Spinal cord (tissue), 10 donors: ENCODE measurements around the gene DCP1A. TPM values are rescaled to one million over a fixed set of nuclear protein-coding genes. Genes with fewer than 3 reads are reported as not detected.

Source experiments
- DNase-seq, 6 donors: peaks; one replicate each; pipeline versions ENCODE4 v3.0.0 to v3.0.0-alpha.2; 2013 to 2015; ENCODE audit warnings: low spot score in 6 of 6, low read depth in 4 of 6
- H3K27ac ChIP-seq: one replicate; pipeline ENCODE4 v1.5.1; 2013; ENCODE audit warnings: low read depth, low read length, control low read depth
- H3K27me3 ChIP-seq: one replicate; pipeline ENCODE4 v1.6.1; 2013; ENCODE audit warnings: low read length; ENCODE audit not compliant: control insufficient read depth, insufficient read depth
- H3K36me3 ChIP-seq: one replicate; pipeline ENCODE4 v1.6.1; 2013; ENCODE audit warnings: low read length; ENCODE audit not compliant: control insufficient read depth, insufficient read depth
- H3K4me1 ChIP-seq: one replicate; pipeline ENCODE4 v1.6.1; 2013; ENCODE audit warnings: low read length; ENCODE audit not compliant: control insufficient read depth, insufficient read depth
- H3K4me3 ChIP-seq: one replicate; pipeline ENCODE4 v1.5.1; 2013; ENCODE audit warnings: low read depth, low read length, control low read depth
- H3K9me3 ChIP-seq: one replicate; pipeline ENCODE4 v1.6.1; 2013; ENCODE audit warnings: low read length; ENCODE audit not compliant: control insufficient read depth, insufficient read depth
- WGBS: methylation state at CpG from one replicate; pipeline ENCODE4 v1.1.5; 2013; ENCODE audit warnings: missing lambda C conversion rate; ENCODE audit not compliant: insufficient coverage; 5-methylcytosine and 5-hydroxymethylcytosine counted together
- polyA plus RNA-seq, 2 donors: library from polyadenylated mRNA; unstranded; fragments of 120-200 nt; gene quantifications; one replicate each; pipeline ENCODE4 v1.2.1, GENCODE V29; 2013; ENCODE audit not compliant: insufficient read length in 2 of 2
- total RNA-seq, 2 donors: library from RNA; depleted of rRNA in 1 of 2; stranded (reverse); fragments of 120-200 nt in 1 of 2; fragments of >200 nt in 1 of 2; gene quantifications; one replicate each; pipeline versions ENCODE4 v1.2.3 to v1.2.4, GENCODE V29; 2013 to 2014
- donor health status: healthy.

DCP1A gene
- total and polyA plus RNA-seq, 4 donors = 13.3 to 18.3 (median 16.6) TPM

- no peak for DNase-seq
- 78% methylated on average over 3 of the region's 4 CpGs for WGBS
- Histone ChIP-seq H3K4me1 (peaks cover 29% of the 10 kb centered on the region), H3K27me3 (no peaks in the 10 kb centered on the region), H3K9me3 (no peaks in the 10 kb centered on the region), H3K4me3 (no peak overlapping the region), H3K27ac (no peak overlapping the region), H3K36me3 (no peaks in the 10 kb centered on the region)
These were observed 87.0 kb downstream of the DCP1A start for GRCh38 chr3:53260286-53260785.

- Histone ChIP-seq H3K9me3 (no peaks in the 10 kb centered on the region), H3K4me1 (peaks cover 34% of the 10 kb centered on the region), H3K4me3 (no peak overlapping the region), H3K27me3 (no peaks in the 10 kb centered on the region), H3K36me3 (no peaks in the 10 kb centered on the region), H3K27ac (peak overlapping the region; percentile 3)
- 59% methylated on average over 9 of the region's 9 CpGs for WGBS
- peak in 1 of 6 donors; percentile 38 for DNase-seq
These were observed 87.7 kb downstream of the DCP1A start for GRCh38 chr3:53259427-53260259.

- Histone ChIP-seq H3K36me3 (no peaks in the 10 kb centered on the region), H3K27me3 (no peaks in the 10 kb centered on the region), H3K4me3 (no peak overlapping the region), H3K4me1 (peaks cover 42% of the 10 kb centered on the region), H3K27ac (peak overlapping the region; percentile 3), H3K9me3 (no peaks in the 10 kb centered on the region)
- WGBS = 64% methylated on average over 5 of the region's 8 CpGs
- no peak for DNase-seq
These were observed 88.5 kb downstream of the DCP1A start for GRCh38 chr3:53258600-53259426.

- H3K27me3 ChIP-seq = no peaks in the 10 kb centered on the region
- H3K9me3 ChIP-seq = no peaks in the 10 kb centered on the region
- H3K4me1 ChIP-seq = peaks cover 53% of the 10 kb centered on the region
- H3K4me3 ChIP-seq = no peak overlapping the region
- WGBS = 99% methylated on average over 4 of the region's 4 CpGs
- no peak for DNase-seq
- peaks cover 3% of the 10 kb centered on the region for H3K36me3 ChIP-seq
- no peak overlapping the region for H3K27ac ChIP-seq
These were observed 89.9 kb downstream of the DCP1A start for GRCh38 chr3:53257465-53257864.

GRCh38 chr3:53256704-53257055 is 90.7 kb downstream of the DCP1A start:
- no peak for DNase-seq
- Histone ChIP-seq H3K4me1 (peaks cover 52% of the 10 kb centered on the region), H3K27ac (no peak overlapping the region), H3K9me3 (no peaks in the 10 kb centered on the region), H3K4me3 (peak overlapping the region; percentile 72), H3K36me3 (peaks cover 3% of the 10 kb centered on the region), H3K27me3 (no peaks in the 10 kb centered on the region)
- 80% methylated on average over 1 of the region's 5 CpGs for WGBS

GRCh38 chr3:53255775-53256703 is 91.3 kb downstream of the DCP1A start, which contains the start of gene TKT:
TSS of gene TKT (minus strand) at chr3:53256022. CDS start at chr3:53255942, 80 bp downstream.
- Histone ChIP-seq H3K4me1 (peaks cover 55% of the 10 kb centered on the region), H3K9me3 (no peaks in the 10 kb centered on the region), H3K27me3 (no peaks in the 10 kb centered on the region), H3K27ac (peak within 1 kb of the TSS; percentile 81), H3K4me3 (peak within 1 kb of the TSS; percentile 72), H3K36me3 (peaks cover 3% of the 10 kb centered on the region)
- peak in 5 of 6 donors; percentile 62 to 94 (median 72) for DNase-seq
- WGBS = 5% methylated on average over 48 of the region's 66 CpGs

GRCh38 chr3:53255423-53255774 is 91.9 kb downstream of the DCP1A start:
- Histone ChIP-seq H3K27me3 (no peaks in the 10 kb centered on the region), H3K4me1 (peaks cover 55% of the 10 kb centered on the region), H3K27ac (peak overlapping the region; percentile 63), H3K4me3 (peak overlapping the region; percentile 72), H3K9me3 (no peaks in the 10 kb centered on the region), H3K36me3 (peaks cover 3% of the 10 kb centered on the region)
- under 1% methylated on average over 44 of the region's 44 CpGs for WGBS
- peak in 1 of 6 donors; percentile 74 for DNase-seq

GRCh38 chr3:53254509-53255422 is 92.6 kb downstream of the DCP1A start:
- H3K36me3 ChIP-seq = peaks cover 6% of the 10 kb centered on the region
- 2% methylated on average over 29 of the region's 32 CpGs for WGBS
- no peaks in the 10 kb centered on the region for H3K27me3 ChIP-seq
- H3K9me3 ChIP-seq = no peaks in the 10 kb centered on the region
- H3K4me1 ChIP-seq = peaks cover 54% of the 10 kb centered on the region
- H3K27ac ChIP-seq = peak overlapping the region; percentile 63
- DNase-seq = peak in 3 of 6 donors; percentile 31 to 80 (median 72)
- H3K4me3 ChIP-seq = peak overlapping the region; percentile 72
